HG03439 (cell line): Measurements from ENCODE around the gene HMGN4.
"Not testable (repeated sequence)": the region's sequence is repeated elsewhere in the genome, so short reads cannot be mapped to it uniquely, and the experiment has no call there.

Experiments used
- ATAC-seq: cut with Tn5 transposase; IDR thresholded peaks from one replicate; pipeline ENCODE4 v1.9.1; 2021; ENCODE audit warnings: mild to moderate bottlenecking, moderate library complexity; ENCODE audit not compliant: unreplicated experiment

The HMGN4 gene

GRCh38 chr6:26521600-26522391 lies 16.4 kb upstream of the HMGN4 start:
- ATAC-seq, result peak; percentile 84

- ATAC-seq, result not testable (repeated sequence)
Observed at GRCh38 chr6:26522486-26523228, 15.5 kb upstream of the HMGN4 start.

GRCh38 chr6:26524314-26524713 lies 13.9 kb upstream of the HMGN4 start:
- ATAC-seq, result not testable (repeated sequence)

- no peak for ATAC-seq
Observed at GRCh38 chr6:26524722-26525370, 13.3 kb upstream of the HMGN4 start.

GRCh38 chr6:26525838-26526237 lies 12.3 kb upstream of the HMGN4 start:
- ATAC-seq, result no peak

GRCh38 chr6:26526928-26527327 lies 11.2 kb upstream of the HMGN4 start:
- no peak for ATAC-seq

GRCh38 chr6:26530203-26530602 lies 8.0 kb upstream of the HMGN4 start:
- ATAC-seq, result no peak

GRCh38 chr6:26531897-26532296 lies 6.3 kb upstream of the HMGN4 start:
- ATAC-seq, result no peak

GRCh38 chr6:26532699-26533531 lies 5.3 kb upstream of the HMGN4 start:
- peak; percentile 32 for ATAC-seq

- no peak for ATAC-seq
Observed at GRCh38 chr6:26533532-26533931, 4.6 kb upstream of the HMGN4 start.

- no peak for ATAC-seq
Observed at GRCh38 chr6:26534681-26535465, 3.3 kb upstream of the HMGN4 start.

- no peak for ATAC-seq
Observed at GRCh38 chr6:26536571-26537159, 1.5 kb upstream of the HMGN4 start.

- peak; percentile 52 for ATAC-seq
Observed at GRCh38 chr6:26537160-26537845, 863 bp upstream of the HMGN4 start.

- ATAC-seq, result no peak
Observed at GRCh38 chr6:26538572-26538902, 371 bp downstream of the HMGN4 start.

- no peak for ATAC-seq
Observed at GRCh38 chr6:26539071-26539615, 977 bp downstream of the HMGN4 start.

GRCh38 chr6:26541579-26541978 lies 3.4 kb downstream of the HMGN4 start:
- no peak for ATAC-seq

- ATAC-seq, result no peak
Observed at GRCh38 chr6:26543953-26544352, 5.8 kb downstream of the HMGN4 start.

- ATAC-seq, result no peak
Observed at GRCh38 chr6:26544473-26544872, 6.3 kb downstream of the HMGN4 start.

GRCh38 chr6:26545627-26546026 lies 7.5 kb downstream of the HMGN4 start:
- ATAC-seq, result no peak
